ENCODE results near the gene ZMYND12.

Gene ZMYND12

GRCh38 chr1:42434340-42434739 is 21.5 kb downstream of the ZMYND12 start:
- peaks cover 4% of the 10 kb centered on the region for H3K4me1 ChIP-seq (ENCODE audit: insufficient read depth, low read length, poor library complexity, severe bottlenecking)

GRCh38 chr1:42433369-42433768 is 22.5 kb downstream of the ZMYND12 start:
- H3K36me3 ChIP-seq (ENCODE audit: insufficient read depth, low read length): no peaks in the 10 kb centered on the region
- TF ChIP-seq CTCF (conservative IDR thresholded peaks at IDR 0.05; ENCODE audit: low read length): no peak
- TF ChIP-seq EZH2phosphoT487 (IDR thresholded peaks at IDR 0.05; ENCODE audit: borderline replicate concordance): no peak

More at GRCh38 chr1:42434340-42434739, 21.5 kb downstream of the ZMYND12 start:
- Histone ChIP-seq H3K36me3 (ENCODE audit: insufficient read depth, low read length) (no peaks in the 10 kb centered on the region), H3F3A (ENCODE audit: low read depth) (no peaks in the 10 kb centered on the region), H3K4me2 (ENCODE audit: low read depth, low read length, poor library complexity, severe bottlenecking) (no peak overlapping the region), H3K79me2 (ENCODE audit: insufficient read depth, low read length) (no peaks in the 10 kb centered on the region), H3K4me3 (ENCODE audit: low read length, poor library complexity, severe bottlenecking) (no peak overlapping the region), H4K20me1 (ENCODE audit: insufficient read depth, low read length, poor library complexity, severe bottlenecking) (no peaks in the 10 kb centered on the region), H2AFZ (ENCODE audit: low read length) (no peak overlapping the region), H3K9ac (ENCODE audit: low read depth, low read length, poor library complexity, severe bottlenecking) (no peak overlapping the region), H3K9me2 (replicated peaks; ENCODE audit: low read depth, low read length) (no peaks in the 10 kb centered on the region), H3K9me3 (ENCODE audit: insufficient read depth, low read depth, low read length) (no peaks in the 10 kb centered on the region), H3K27me3 (ENCODE audit: insufficient read depth, low read length, poor library complexity, severe bottlenecking) (no peaks in the 10 kb centered on the region)
- TF ChIP-seq CTCF (conservative IDR thresholded peaks at IDR 0.05; ENCODE audit: low read length) (no peak), EZH2phosphoT487 (IDR thresholded peaks at IDR 0.05; ENCODE audit: borderline replicate concordance) (no peak)

GRCh38 chr1:42432714-42433113 is 23.1 kb downstream of the ZMYND12 start:
- Histone ChIP-seq H4K20me1 (ENCODE audit: insufficient read depth, low read length, poor library complexity, severe bottlenecking) (no peaks in the 10 kb centered on the region), H3K79me2 (ENCODE audit: insufficient read depth, low read length) (no peaks in the 10 kb centered on the region), H3K4me2 (ENCODE audit: low read depth, low read length, poor library complexity, severe bottlenecking) (no peak overlapping the region), H3K9me2 (replicated peaks; ENCODE audit: low read depth, low read length) (no peaks in the 10 kb centered on the region), H3K27me3 (ENCODE audit: insufficient read depth, low read length, poor library complexity, severe bottlenecking) (no peaks in the 10 kb centered on the region), H3K4me1 (ENCODE audit: insufficient read depth, low read length, poor library complexity, severe bottlenecking) (peaks cover 4% of the 10 kb centered on the region), H2AFZ (ENCODE audit: low read length) (no peak overlapping the region), H3K4me3 (ENCODE audit: low read length, poor library complexity, severe bottlenecking) (no peak overlapping the region), H3K36me3 (ENCODE audit: insufficient read depth, low read length) (no peaks in the 10 kb centered on the region), H3F3A (ENCODE audit: low read depth) (no peaks in the 10 kb centered on the region), H3K9ac (ENCODE audit: low read depth, low read length, poor library complexity, severe bottlenecking) (no peak overlapping the region), H3K9me3 (ENCODE audit: insufficient read depth, low read depth, low read length) (no peaks in the 10 kb centered on the region)
- no peak for TF ChIP-seq CTCF (conservative IDR thresholded peaks at IDR 0.05; ENCODE audit: low read length)

More at GRCh38 chr1:42433369-42433768, 22.5 kb downstream of the ZMYND12 start:
- Histone ChIP-seq H3K4me3 (ENCODE audit: low read length, poor library complexity, severe bottlenecking) (no peak overlapping the region), H3K9ac (ENCODE audit: low read depth, low read length, poor library complexity, severe bottlenecking) (no peak overlapping the region), H3K79me2 (ENCODE audit: insufficient read depth, low read length) (no peaks in the 10 kb centered on the region), H3K9me2 (replicated peaks; ENCODE audit: low read depth, low read length) (no peaks in the 10 kb centered on the region), H3K27me3 (ENCODE audit: insufficient read depth, low read length, poor library complexity, severe bottlenecking) (no peaks in the 10 kb centered on the region), H3K4me1 (ENCODE audit: insufficient read depth, low read length, poor library complexity, severe bottlenecking) (peaks cover 4% of the 10 kb centered on the region), H3K9me3 (ENCODE audit: insufficient read depth, low read depth, low read length) (no peaks in the 10 kb centered on the region), H2AFZ (ENCODE audit: low read length) (no peak overlapping the region), H3F3A (ENCODE audit: low read depth) (no peaks in the 10 kb centered on the region), H3K4me2 (ENCODE audit: low read depth, low read length, poor library complexity, severe bottlenecking) (no peak overlapping the region), H4K20me1 (ENCODE audit: insufficient read depth, low read length, poor library complexity, severe bottlenecking) (no peaks in the 10 kb centered on the region)

All from Loucy (cell line).